Hypothalamus (tissue), 51 donors: ENCODE measurements around the gene TNFRSF17.

ENCODE experiments used
- DNase-seq, 51 donors: peaks; one replicate each; lab custom pipeline; 2025; lab: John Stamatoyannopoulos, UW

Gene TNFRSF17

DNA sequence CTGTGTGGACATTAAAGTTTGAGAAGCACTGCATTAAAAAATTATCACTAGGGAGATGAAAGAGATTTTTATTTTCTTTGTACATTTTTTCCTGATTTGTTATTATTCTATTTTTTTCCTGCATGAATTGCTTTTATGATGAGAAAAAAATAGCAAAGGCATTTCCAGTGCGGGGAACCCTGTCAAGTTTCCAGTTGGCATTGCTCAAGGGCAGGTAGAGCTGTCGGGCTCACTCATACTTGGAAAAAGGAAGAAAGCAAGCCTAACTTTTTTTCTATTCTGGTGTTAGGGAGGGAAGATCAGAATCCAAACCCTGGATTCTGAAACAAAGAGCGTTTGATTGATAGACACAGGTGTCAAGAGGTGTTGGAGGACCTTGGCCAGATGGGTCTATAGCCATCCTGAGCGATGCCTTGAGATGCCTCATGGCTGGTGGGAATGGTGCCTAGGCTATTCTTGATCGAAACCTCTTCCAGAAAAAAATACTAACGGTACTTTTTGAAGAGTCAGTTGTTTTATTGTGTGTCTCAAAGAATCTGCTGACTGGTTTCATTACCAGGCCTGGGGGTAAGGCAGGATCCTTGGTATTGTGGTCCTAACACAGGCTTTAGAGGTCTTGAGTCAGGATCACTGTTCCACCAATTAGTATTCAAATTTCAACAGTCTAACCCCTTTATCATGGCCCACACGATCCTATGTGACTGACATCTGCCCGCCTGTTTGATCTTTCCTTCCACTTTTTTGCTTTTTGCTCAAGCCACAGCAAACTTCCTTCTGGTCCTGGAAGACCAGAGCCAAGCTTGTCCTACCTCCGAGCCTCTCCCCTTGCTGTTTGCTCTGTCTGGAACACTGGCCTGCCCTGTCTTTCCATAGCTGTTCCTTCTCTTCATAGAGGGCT is 31.7 kb downstream of the TNFRSF17 start:
- DNase-seq, result no peak

DNA sequence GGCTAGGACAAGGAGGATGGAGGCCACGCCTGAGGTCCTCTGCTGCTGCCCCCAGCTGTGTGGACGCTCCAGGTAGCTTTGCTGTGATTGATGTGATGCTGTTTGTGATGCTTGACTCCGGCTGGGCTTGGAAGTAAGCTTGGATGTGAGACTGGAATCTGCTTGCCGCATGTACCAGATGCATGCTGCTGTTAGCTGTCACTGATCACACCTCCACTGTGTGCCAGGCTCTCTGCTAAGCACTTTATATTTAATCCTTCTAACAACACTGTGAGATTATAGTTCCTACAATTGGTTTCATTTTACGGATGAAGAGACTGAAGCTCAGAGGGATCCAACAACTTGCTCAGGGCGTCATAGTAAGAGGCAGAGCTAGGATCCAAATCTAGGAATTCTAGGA is 35.0 kb downstream of the TNFRSF17 start:
- no peak for DNase-seq

DNA sequence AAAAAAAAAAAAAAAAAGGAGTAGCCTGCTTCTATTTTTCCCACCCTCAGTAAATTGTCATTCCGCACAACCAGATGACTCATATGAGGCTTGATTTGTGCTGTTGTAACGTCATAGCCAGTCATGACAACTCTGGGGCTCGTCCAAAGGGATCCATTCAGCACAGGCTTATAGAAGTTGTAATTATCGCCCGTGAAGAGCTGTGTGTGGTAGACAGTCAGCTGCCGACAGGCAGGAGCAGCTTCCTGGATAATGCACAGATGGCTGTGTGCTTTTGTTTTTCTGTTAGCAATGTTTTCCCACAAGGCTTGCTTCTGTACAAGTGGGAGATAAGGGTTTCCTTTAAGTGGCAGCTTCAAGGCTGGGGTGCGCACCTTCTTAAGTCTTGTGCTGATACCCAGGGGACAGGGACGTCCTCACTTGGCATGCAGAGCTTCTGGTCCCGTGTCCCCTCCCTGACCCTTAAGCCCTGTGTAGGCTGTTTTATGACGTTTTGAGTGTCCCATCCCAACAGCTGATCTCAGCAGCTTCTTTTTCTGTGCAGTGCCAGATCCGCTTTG is 37.5 kb downstream of the TNFRSF17 start:
- peak in 2 of 51 donors; percentile 14 to 55 for DNase-seq

DNA sequence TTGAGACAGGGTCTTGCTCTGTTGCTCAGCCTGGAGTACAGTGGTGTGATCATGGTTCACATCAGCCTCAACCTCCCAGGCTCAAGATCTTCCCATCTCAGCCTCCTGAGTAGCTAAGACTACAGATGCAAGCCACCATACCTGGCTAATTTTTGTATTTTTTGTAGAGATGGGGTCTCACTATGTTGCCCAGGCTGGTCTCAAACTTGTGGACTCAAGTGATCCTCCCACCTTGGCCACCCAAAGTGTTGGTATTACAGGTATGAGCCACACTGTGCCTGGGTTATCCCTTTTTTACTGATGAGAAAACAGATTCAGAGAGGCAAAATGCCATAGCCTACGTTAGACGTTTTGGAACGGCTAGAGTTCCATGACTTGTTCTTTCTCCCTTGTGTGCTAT is 41.6 kb downstream of the TNFRSF17 start:
- no peak for DNase-seq

DNA sequence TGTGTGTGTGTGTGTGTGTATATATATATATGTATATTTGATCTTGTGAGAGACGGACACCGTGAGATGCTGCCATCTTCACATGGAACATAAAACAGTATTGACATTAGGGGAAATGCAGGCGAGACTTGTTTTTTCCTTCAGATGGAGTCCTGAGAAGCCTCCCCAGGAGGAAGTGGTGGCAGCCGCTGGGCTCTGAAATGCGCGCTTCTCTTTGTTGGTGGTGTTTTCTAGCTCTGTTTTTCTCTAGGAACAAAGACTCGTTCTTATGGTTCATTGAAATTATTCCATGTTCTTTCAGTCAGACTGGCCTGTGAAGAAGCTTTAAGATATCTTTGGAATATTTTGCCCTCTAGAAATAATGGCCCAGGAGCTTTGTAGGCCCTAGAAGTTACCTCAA is 44.5 kb downstream of the TNFRSF17 start:
- DNase-seq, result peak in 11 of 51 donors; percentile 5 to 35 (median 16)

DNA sequence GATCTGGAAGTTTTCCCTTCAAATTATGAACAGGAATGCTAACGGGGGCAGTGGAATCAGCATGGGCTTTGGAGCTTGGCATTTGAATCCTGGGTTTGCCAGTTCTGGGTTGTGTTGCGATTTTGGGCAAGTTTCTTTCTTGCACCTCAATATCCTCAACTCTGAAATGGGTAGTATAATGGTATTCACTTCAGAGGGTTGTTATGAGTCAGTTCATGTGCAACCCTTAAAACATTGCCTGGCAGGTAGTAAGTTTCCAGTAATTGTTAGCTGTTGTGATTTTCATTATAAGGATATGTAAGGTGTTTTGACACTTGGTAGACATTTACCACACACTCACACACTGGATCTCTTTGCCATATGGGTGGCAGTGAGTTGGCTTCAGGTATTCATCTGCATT is 44.9 kb downstream of the TNFRSF17 start:
- DNase-seq, result no peak

DNA sequence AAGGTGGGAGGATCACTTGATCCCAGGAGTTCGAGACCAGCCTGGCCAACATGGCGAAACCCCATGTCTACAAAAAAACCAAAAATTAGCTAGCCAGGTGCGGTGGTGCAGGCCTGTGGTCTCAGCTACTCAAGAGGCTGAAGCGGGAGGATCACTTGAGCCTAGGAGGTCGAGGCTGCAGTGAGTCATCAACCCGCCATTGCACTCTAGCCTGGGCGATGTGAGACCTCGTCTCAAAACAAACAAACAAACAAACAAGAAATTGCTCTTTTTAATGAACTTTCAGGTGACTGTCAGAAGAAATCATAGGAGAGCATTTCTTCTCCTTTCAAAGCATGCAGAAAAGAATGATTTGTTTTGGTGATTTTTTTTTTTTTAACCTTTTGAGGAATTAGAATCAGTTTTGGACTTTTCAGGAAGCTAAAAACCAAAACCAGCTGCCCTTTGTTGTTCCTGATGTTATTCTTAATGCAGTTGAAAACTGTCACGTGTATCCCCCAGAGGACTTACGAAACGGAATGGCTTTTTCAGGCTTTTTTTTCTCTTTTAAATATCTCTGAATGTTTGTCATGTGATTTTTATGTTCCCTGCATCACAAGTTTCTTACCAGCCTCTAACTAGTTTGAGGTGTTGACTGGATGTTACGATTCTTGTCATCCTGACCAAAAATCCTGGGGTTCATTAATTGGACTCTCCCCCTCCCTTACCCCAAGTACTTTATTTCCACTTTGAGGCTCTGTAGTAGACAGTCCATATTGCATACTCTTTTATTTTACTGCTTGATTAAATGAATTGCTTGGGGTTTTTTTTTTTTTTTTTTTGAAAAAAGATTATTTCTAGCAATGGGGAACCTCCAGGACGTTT is 45.6 kb downstream of the TNFRSF17 start:
- DNase-seq, result no peak

DNA sequence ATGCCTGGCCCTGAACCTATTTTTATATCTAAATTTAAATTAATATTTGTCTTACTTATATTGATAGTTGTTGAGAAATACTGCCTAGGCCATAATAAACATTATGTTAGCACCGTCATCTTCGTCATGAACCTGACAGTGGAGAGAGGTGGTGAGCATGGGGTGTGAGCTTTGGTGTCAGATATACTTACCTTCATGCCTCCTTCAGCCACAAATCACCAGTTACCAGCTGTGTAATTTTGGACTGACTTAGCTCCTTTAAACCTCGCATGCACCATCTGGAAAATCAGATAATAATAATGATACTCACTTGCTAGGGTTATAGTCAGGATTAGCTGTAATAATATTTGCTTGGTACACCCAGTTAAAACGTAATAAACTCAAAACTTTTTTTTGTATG is 46.6 kb downstream of the TNFRSF17 start:
- DNase-seq, result no peak

DNA sequence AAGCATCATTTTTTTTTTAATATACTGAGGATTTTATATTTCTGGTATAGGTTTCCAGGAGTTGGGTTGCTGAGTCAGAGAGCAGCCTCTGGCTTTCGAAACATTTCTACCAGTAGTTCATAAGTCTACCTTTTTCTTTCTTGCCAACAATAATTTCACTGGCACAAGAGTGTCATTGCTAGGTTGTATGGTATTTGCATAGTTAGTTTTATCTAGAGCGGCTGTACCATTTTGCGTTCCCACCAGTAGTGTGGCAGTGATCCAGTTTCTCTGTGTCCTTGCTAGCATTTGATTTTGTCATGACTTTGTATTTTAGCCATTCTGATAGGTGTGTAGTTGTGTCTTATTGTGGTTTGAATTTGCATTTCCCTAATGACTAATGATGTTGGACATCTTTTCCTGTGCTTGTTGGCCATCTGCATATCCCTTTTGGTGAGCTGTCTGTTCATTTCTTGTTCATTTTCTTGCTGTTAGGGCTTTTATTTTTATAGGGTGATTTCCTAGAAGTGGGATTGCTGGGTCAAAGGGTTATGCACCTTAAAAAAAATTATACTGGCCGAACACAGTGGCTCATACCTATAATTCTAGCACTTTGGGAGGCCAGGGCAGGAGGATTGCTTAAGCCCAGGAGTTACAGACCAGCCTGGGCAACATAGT is 51.4 kb downstream of the TNFRSF17 start:
- DNase-seq, result no peak

DNA sequence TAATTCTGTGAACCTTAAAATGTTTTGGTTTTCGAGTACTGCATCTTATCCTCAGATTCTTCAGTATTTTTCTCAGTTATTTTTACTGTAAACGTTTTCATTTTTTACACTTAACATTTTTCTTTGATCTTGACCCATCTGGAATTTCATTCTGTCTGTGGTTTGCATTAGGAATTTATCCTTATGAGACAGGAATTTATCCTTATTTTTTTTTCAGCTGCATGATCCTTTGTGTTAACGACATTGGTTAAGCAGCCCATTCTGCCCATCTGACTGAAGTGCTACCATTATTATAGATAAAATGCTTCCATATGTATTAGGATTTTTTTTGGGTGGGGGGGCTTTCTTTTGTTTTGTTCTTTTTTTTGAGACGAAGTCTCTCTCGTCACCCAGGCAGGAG is 52.5 kb downstream of the TNFRSF17 start:
- no peak for DNase-seq
